DND-41 (cell line): Measurements from ENCODE around the gene LAMC3.

Experiments
- CTCF ChIP-seq: IDR thresholded peaks from 2 replicates; pipeline ENCODE4 v1.5.1; 2012; ENCODE audit warnings: borderline replicate concordance, low read length, moderate library complexity, mild to moderate bottlenecking; ENCODE audit not compliant: poor library complexity, severe bottlenecking; ENCODE audit errors: extremely low read depth
- EZH2 ChIP-seq: IDR thresholded peaks from 3 replicates; pipeline ENCODE4 v1.6.1; 2012; ENCODE audit warnings: borderline replicate concordance, low read depth, mild to moderate bottlenecking, moderate library complexity, low read length, inconsistent platforms; ENCODE audit not compliant: severe bottlenecking

- TF ChIP-seq CTCF: no peak
- TF ChIP-seq EZH2: no peak
Measured at GRCh38 chr9:130972957-130973685, 35.9 kb upstream of the LAMC3 start.
